HG02763 (cell line): ENCODE measurements around the gene MEGF10.
"Not testable (repeated sequence)": the region's sequence is repeated elsewhere in the genome, so short reads cannot be mapped to it uniquely, and the experiment has no call there.

Experiments used
- ATAC-seq: cut with Tn5 transposase; IDR thresholded peaks from one replicate; pipeline ENCODE4 v1.9.1; 2021; ENCODE audit warnings: mild to moderate bottlenecking, moderate library complexity; ENCODE audit not compliant: unreplicated experiment

MEGF10 gene

GRCh38 chr5:127297348-127298035 lies 6.9 kb downstream of the MEGF10 start:
- no peak for ATAC-seq

GRCh38 chr5:127298036-127298429 lies 7.4 kb downstream of the MEGF10 start:
- no peak for ATAC-seq

- no peak for ATAC-seq
Measured at GRCh38 chr5:127298656-127299055, 8.1 kb downstream of the MEGF10 start.

GRCh38 chr5:127299678-127300077 lies 9.1 kb downstream of the MEGF10 start:
- ATAC-seq = no peak

GRCh38 chr5:127302509-127302908 lies 11.9 kb downstream of the MEGF10 start:
- no peak for ATAC-seq

GRCh38 chr5:127303404-127303803 lies 12.8 kb downstream of the MEGF10 start:
- no peak for ATAC-seq

GRCh38 chr5:127305493-127305892 lies 14.9 kb downstream of the MEGF10 start:
- ATAC-seq = no peak

GRCh38 chr5:127306036-127306435 lies 15.4 kb downstream of the MEGF10 start:
- no peak for ATAC-seq

GRCh38 chr5:127306647-127307046 lies 16.1 kb downstream of the MEGF10 start:
- ATAC-seq = no peak

GRCh38 chr5:127307868-127308267 lies 17.3 kb downstream of the MEGF10 start:
- ATAC-seq = no peak

GRCh38 chr5:127308325-127308724 lies 17.7 kb downstream of the MEGF10 start:
- ATAC-seq = not testable (repeated sequence)

- ATAC-seq = no peak
Measured at GRCh38 chr5:127308945-127309344, 18.3 kb downstream of the MEGF10 start.

- no peak for ATAC-seq
Measured at GRCh38 chr5:127311349-127311748, 20.8 kb downstream of the MEGF10 start.

- ATAC-seq = no peak
Measured at GRCh38 chr5:127311781-127312525, 21.4 kb downstream of the MEGF10 start.

GRCh38 chr5:127313379-127313778 lies 22.8 kb downstream of the MEGF10 start:
- no peak for ATAC-seq

GRCh38 chr5:127313847-127314473 lies 23.4 kb downstream of the MEGF10 start:
- peak; percentile 87 for ATAC-seq

GRCh38 chr5:127316011-127316410 lies 25.4 kb downstream of the MEGF10 start:
- ATAC-seq = no peak

- ATAC-seq = not testable (repeated sequence)
Measured at GRCh38 chr5:127317385-127317784, 26.8 kb downstream of the MEGF10 start.

GRCh38 chr5:127320032-127320965 lies 29.7 kb downstream of the MEGF10 start:
- ATAC-seq = peak; percentile 94

- no peak for ATAC-seq
Measured at GRCh38 chr5:127321465-127321864, 30.9 kb downstream of the MEGF10 start.

- no peak for ATAC-seq
Measured at GRCh38 chr5:127322403-127322802, 31.8 kb downstream of the MEGF10 start.
